DOHH2 (cell line): Measurements from ENCODE around the gene SRM.

Experiments
- H3F3A ChIP-seq: fragments of 200-600 bp; sonication (generic), shearing (Covaris generic); 2 replicates; pipeline ENCODE4 v1.6.0; 2016; ENCODE audit warnings: antibody characterized with exemption, mild to moderate bottlenecking; ENCODE audit not compliant: control insufficient read depth, insufficient read depth
- H3K27ac ChIP-seq: fragments of 200-600 bp; sonication (generic); 2 replicates; pipeline ENCODE4 v1.5.1; 2014; ENCODE audit warnings: low read depth, mild to moderate bottlenecking, low read length, moderate library complexity
- H3K27me3 ChIP-seq: fragments of 200-600 bp; sonication (generic); 2 replicates; pipeline ENCODE4 v1.6.1; 2014; ENCODE audit warnings: mild to moderate bottlenecking, low read length, mixed read lengths; ENCODE audit not compliant: control insufficient read depth
- H3K36me3 ChIP-seq: fragments of 200-600 bp; sonication (generic); 2 replicates; pipeline ENCODE4 v1.6.1; 2014; ENCODE audit warnings: mild to moderate bottlenecking, low read length, moderate library complexity, mixed read lengths; ENCODE audit not compliant: control insufficient read depth
- H3K4me1 ChIP-seq: fragments of 200-600 bp; sonication (generic); 2 replicates; pipeline ENCODE4 v1.6.1; 2014; ENCODE audit warnings: mild to moderate bottlenecking, low read length, mixed read lengths; ENCODE audit not compliant: control insufficient read depth
- H3K4me2 ChIP-seq: fragments of 200-600 bp; sonication (generic); 2 replicates; pipeline ENCODE4 v1.6.0; 2014; ENCODE audit warnings: mild to moderate bottlenecking, low read length, moderate library complexity
- H3K4me3 ChIP-seq: fragments of 200-600 bp; sonication (generic); 2 replicates; pipeline ENCODE4 v1.5.1; 2014; ENCODE audit warnings: mild to moderate bottlenecking, low read length, mixed read lengths
- H3K79me2 ChIP-seq: fragments of 200-600 bp; sonication (generic); 2 replicates; pipeline ENCODE4 v1.6.1; 2014; ENCODE audit warnings: mild to moderate bottlenecking, low read length, mixed read lengths; ENCODE audit not compliant: control insufficient read depth
- H3K9me2 ChIP-seq: fragments of 200-600 bp; sonication (generic); replicated peaks from 2 replicates; pipeline ENCODE4 v1.6.1; 2014; ENCODE audit warnings: mild to moderate bottlenecking, low read length, mixed read lengths; ENCODE audit not compliant: control insufficient read depth
- H3K9me3 ChIP-seq: fragments of 200-600 bp; sonication (generic); 2 replicates; pipeline ENCODE4 v1.6.1; 2014; ENCODE audit warnings: antibody characterized with exemption, low read length, mixed read lengths; ENCODE audit not compliant: control insufficient read depth, insufficient read depth
- H4K20me1 ChIP-seq: fragments of 200-600 bp; sonication (generic); 2 replicates; pipeline ENCODE4 v1.6.0; 2014; ENCODE audit warnings: low read depth, mild to moderate bottlenecking, antibody characterized with exemption, low read length, moderate library complexity; ENCODE audit not compliant: control insufficient read depth, insufficient read depth
- EZH2phosphoT487 ChIP-seq: fragments of 200-600 bp; sonication (generic); IDR thresholded peaks from 2 replicates; pipeline ENCODE4 v1.6.1; 2017; ENCODE audit warnings: borderline replicate concordance, mild to moderate bottlenecking, antibody characterized with exemption, low read length, moderate library complexity, mixed read lengths
- TF ChIP-seq, protein P1 (sequence below): fragments of 200-600 bp; sonication (generic); IDR thresholded peaks from one replicate; pipeline ENCODE4 v1.5.1; 2014; ENCODE audit warnings: antibody characterized with exemption, mild to moderate bottlenecking, low read depth, low read length; ENCODE audit not compliant: poor library complexity, severe bottlenecking

SRM gene

DNA sequence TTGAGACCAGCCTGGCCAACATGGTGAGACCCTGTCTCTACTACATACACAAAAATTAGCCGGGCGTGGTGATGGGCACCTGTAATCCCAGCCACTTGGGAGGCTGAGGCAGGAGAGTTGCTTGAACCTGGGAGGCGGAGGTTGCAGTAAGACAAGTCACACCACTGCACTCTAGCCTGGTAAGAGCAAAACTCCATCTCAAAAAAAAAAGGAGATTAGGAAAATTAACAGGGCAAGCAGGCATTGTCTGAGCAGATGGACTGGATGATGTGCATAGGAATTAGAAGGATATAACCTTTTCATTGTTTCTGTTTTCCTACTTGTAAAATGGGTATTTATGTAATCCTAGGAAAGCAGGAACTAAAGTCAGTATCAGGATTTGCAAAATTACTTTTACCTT, 31.8 kb downstream of the SRM start:
- Histone ChIP-seq H3K79me2 (peaks cover 4% of the 10 kb centered on the region; the same call in 1 of the 2 replicates), H3K9me2 (no peaks in the 10 kb centered on the region), H3K4me1 (no peaks in the 10 kb centered on the region), H3F3A (peaks cover 51% of the 10 kb centered on the region), H3K27ac (no peak overlapping the region), H3K4me2 (no peak overlapping the region), H4K20me1 (peaks cover 8% of the 10 kb centered on the region; the same call in 1 of the 2 replicates), H3K36me3 (peaks cover 52% of the 10 kb centered on the region), H3K27me3 (no peaks in the 10 kb centered on the region), H3K9me3 (no peaks in the 10 kb centered on the region), H3K4me3 (no peak overlapping the region)
- TF ChIP-seq, protein P1, sequence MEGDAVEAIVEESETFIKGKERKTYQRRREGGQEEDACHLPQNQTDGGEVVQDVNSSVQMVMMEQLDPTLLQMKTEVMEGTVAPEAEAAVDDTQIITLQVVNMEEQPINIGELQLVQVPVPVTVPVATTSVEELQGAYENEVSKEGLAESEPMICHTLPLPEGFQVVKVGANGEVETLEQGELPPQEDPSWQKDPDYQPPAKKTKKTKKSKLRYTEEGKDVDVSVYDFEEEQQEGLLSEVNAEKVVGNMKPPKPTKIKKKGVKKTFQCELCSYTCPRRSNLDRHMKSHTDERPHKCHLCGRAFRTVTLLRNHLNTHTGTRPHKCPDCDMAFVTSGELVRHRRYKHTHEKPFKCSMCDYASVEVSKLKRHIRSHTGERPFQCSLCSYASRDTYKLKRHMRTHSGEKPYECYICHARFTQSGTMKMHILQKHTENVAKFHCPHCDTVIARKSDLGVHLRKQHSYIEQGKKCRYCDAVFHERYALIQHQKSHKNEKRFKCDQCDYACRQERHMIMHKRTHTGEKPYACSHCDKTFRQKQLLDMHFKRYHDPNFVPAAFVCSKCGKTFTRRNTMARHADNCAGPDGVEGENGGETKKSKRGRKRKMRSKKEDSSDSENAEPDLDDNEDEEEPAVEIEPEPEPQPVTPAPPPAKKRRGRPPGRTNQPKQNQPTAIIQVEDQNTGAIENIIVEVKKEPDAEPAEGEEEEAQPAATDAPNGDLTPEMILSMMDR, result no peak
- no peak for TF ChIP-seq EZH2phosphoT487

DNA sequence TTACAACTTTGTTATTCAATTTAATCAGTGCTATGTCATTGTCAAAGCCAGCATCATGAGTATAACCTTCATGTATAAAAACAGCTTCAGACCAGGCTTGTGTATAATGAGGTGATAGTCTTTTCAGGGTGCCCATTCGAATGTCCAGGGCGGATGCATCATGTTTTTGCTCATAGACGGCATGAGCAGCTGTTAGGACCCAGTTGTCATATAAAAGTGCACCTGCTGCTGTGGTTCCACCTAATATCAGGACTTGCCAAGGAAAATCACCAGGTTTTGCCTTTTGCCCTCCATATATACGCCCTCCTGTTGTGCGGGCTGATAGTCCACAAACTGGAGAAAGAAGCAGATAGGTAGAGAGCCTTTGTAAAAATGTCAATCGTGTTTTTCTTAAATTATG, 32.5 kb downstream of the SRM start:
- Histone ChIP-seq H3F3A (peaks cover 51% of the 10 kb centered on the region), H3K9me3 (no peaks in the 10 kb centered on the region), H3K9me2 (no peaks in the 10 kb centered on the region), H3K4me2 (no peak overlapping the region), H3K4me3 (no peak overlapping the region), H3K79me2 (peaks cover 4% of the 10 kb centered on the region; the same call in 1 of the 2 replicates), H3K4me1 (no peaks in the 10 kb centered on the region), H3K27me3 (no peaks in the 10 kb centered on the region), H4K20me1 (peaks cover 8% of the 10 kb centered on the region; the same call in 1 of the 2 replicates), H3K27ac (no peak overlapping the region), H3K36me3 (peaks cover 58% of the 10 kb centered on the region)
- TF ChIP-seq EZH2phosphoT487, result no peak
- TF ChIP-seq, protein P1, result no peak

DNA sequence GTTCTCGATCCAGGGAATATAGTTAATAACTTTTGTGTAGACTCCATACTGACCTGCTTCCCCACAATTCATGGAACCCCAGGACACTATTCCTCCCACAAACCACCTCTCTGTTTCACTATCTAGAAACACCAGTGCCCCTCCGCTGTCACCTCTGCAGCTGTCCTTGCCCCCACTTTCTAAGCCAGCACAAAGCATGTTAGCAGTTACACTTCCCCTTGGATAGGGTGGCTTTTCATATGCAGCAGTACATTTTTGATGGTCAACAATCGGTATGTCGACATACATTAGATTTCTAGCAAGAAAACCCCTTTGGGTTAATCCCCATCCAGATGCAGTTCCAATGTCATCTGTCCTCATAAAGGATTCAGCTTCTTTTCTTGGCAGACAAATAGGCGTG, 32.9 kb downstream of the SRM start:
- Histone ChIP-seq H3K4me2 (no peak overlapping the region), H3K36me3 (peaks cover 62% of the 10 kb centered on the region)

More for the DNA sequence above, 32.9 kb downstream of the SRM start:
- Histone ChIP-seq H3K4me1 (no peaks in the 10 kb centered on the region), H3K27ac (no peak overlapping the region), H4K20me1 (peaks cover 8% of the 10 kb centered on the region; the same call in 1 of the 2 replicates), H3K9me3 (no peaks in the 10 kb centered on the region), H3K79me2 (peaks cover 4% of the 10 kb centered on the region; the same call in 1 of the 2 replicates), H3K4me3 (no peak overlapping the region), H3F3A (peaks cover 51% of the 10 kb centered on the region), H3K27me3 (no peaks in the 10 kb centered on the region), H3K9me2 (no peaks in the 10 kb centered on the region)
- no peak for TF ChIP-seq EZH2phosphoT487
- TF ChIP-seq, protein P1, result no peak
